VCaP (cell line): ENCODE results near the gene TMPRSS9.
A peak's percentile ranks its signal among the peaks of the same experiment; 100 is the strongest.
"Not testable (repeated sequence)": the region's sequence is repeated elsewhere in the genome, so short reads cannot be mapped to it uniquely, and the experiment has no call there.

ENCODE experiments used
- H3K27ac ChIP-seq: fragments of 450-650 bp; 2 replicates; pipeline ENCODE4 v1.5.1; 2017
- TF ChIP-seq, protein P1 (sequence below): fragments of 450-650 bp; conservative IDR thresholded peaks from 2 replicates; pipeline ENCODE4 v1.5.1; 2017; ENCODE audit warnings: mild to moderate bottlenecking, moderate library complexity

TMPRSS9 gene

DNA sequence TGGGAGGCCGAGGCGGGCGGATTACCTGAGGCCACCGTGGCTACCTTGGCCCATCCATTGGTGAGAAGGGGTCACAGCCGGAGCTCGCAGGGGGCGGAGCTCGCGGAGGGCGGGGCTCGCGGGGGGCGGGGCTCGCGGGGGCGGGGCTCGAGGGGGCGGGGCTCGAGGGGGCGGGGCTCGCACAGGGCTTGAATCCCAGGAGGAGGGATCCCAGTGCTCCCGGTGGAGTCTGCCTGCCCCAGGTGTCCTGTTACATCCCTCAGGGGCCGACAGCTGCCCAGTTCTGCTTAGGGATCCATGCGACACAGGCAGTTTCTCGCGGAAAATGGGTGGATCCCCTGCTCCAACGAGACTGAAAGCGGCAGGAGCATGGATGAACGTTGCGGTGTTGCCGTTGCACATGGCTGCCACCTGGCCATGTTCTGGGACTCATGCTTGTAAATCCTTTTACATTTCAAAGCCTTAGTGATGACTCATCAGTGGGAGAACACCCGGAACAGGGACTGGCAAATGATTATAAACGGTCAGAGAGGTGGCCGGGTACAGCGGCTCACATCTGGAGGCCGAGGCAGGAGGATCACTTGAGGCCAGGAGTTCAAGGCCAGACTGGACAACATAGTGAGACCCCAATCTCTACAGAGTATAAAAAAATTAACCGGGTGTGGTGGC, 25.1 kb downstream of the TMPRSS9 start:
- peak overlapping the region; percentile 54 for H3K27ac ChIP-seq
- TF ChIP-seq, protein P1, sequence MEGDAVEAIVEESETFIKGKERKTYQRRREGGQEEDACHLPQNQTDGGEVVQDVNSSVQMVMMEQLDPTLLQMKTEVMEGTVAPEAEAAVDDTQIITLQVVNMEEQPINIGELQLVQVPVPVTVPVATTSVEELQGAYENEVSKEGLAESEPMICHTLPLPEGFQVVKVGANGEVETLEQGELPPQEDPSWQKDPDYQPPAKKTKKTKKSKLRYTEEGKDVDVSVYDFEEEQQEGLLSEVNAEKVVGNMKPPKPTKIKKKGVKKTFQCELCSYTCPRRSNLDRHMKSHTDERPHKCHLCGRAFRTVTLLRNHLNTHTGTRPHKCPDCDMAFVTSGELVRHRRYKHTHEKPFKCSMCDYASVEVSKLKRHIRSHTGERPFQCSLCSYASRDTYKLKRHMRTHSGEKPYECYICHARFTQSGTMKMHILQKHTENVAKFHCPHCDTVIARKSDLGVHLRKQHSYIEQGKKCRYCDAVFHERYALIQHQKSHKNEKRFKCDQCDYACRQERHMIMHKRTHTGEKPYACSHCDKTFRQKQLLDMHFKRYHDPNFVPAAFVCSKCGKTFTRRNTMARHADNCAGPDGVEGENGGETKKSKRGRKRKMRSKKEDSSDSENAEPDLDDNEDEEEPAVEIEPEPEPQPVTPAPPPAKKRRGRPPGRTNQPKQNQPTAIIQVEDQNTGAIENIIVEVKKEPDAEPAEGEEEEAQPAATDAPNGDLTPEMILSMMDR, result no peak

DNA sequence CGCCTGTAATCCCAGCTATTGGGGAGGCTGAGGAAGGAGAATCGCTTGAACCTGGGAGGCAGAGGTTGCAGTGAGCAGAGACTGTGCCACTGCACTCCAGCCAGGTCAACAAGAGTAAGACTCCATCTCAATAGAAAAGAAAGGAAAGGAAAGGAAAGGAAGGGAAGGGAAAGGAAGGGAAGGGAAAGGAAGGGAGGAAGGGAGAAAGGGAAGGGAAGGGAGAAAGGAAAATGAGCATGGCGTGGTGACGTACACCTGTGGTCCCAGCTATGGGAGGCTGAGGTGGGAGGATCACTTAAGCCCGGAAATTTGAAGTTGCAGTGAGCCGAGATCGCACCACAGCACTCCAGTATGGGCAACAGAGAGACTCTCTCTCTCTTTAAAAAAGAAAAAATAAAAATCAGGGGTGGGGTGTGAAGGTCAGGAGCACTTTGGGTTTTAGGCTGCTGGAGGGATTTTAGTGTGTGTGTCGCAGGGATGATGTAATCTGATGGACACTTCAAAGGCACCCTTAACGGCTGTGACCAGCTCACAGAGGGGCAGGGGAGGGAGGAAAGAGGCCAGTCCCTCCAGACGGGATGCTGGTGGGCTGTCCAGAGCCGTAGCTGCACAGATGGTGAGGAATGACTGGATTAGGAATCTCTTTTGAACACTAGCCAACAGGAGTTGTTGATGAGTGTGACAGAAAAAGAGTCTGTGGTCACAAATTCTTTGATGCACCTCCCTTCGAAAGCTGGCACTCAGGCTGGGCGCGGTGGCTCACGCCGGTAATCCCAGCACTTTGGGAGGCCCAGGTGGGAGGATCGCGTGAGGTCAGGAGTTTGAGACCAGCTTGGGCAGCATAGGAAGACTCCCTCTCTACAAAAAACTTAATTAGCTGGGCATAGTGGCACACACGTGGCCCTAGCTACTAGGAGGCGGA, 27.6 kb downstream of the TMPRSS9 start:
- TF ChIP-seq, protein P1, result no peak

DNA sequence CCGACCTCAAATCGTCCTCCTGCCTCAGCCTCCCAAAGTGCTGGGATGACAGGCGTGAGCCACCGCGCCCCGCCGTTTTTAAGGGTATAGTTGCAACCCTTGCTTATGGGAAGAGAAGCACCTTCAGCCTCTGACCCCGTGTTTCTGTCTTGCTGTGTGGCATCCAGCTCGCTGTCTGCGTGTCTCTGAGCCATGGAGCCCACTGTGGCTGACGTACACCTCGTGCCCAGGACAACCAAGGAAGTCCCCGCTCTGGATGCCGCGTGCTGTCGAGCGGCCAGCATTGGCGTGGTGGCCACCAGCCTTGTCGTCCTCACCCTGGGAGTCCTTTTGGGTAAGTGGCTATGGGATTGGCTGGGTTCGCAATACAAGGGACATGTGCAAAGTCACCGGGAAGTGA, 29.5 kb downstream of the TMPRSS9 start:
- TF ChIP-seq, protein P1, result no peak
- H3K27ac ChIP-seq, result no peak overlapping the region

More for the DNA sequence above, 27.6 kb downstream of the TMPRSS9 start:
- H3K27ac ChIP-seq, result no peak overlapping the region

DNA sequence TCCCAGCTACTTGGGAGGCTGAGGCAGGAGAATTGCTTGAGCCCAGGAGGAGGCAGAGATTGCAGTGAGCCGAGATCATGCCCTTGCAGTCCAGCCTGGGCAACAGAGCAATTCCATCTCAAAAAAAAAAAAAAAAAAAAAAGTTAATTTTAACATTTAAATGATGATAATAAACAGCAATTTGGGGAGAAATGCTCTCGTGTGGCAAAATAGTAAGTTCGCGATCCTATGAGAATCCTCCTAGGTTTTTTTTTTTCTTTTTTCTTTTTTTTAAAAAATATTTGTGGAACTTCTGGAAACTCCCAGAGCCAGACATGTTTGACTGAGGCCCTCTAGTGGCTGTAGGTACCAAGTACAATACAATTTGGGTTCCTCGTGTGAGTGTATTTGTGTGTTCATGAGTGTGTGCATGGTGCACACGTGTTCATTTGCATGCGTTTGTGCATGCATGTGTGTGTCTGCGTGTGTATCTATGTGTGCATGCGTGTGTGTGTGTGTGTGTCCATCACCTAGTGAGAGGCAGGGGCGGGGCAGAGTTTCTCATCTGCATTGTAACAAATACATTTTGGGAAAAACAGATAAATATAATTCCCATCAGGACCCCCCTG, 31.2 kb downstream of the TMPRSS9 start:
- H3K27ac ChIP-seq, result no peak overlapping the region
- TF ChIP-seq, protein P1, result peak; percentile 84

DNA sequence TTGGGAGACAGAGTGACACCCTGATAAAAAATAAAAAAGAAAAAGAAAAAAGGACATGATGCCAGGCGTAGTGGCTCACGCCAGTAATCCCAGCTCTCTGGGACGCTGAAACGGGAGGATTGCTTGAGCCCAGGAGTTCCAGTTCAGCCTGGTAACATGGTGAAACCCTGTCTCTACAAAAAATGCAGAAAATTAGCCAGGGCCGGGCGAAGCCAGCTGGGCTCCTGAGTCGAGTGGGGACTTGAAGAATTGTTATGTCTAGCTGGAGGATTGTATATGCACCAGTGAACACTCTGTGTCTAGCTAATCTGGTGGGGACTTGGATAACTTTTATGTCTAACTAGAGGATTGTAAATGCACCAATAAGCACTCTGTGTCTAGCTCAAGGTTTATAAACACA, 32.3 kb downstream of the TMPRSS9 start:
- TF ChIP-seq, protein P1, result no peak
- H3K27ac ChIP-seq, result no peak overlapping the region

DNA sequence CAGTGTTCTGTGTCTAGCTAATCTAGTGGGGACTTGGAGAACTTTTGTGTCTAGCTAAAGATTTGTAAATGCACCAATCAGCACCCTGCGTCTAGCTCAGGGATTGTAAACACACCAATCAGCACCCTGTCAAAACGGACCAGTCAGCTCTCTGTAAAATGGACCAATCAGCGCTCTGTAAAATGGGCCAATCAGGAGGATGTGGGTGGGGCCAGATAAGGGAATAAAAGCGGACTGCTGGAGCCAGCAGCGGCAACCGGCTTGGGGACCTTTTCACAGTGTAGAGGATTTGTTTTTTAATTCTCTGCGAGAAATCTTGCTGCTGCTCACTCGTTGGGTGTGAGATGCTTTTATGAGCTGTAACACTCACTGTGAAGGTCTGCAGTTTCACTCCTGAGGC, 32.8 kb downstream of the TMPRSS9 start:
- H3K27ac ChIP-seq, result not testable (repeated sequence)

DNA sequence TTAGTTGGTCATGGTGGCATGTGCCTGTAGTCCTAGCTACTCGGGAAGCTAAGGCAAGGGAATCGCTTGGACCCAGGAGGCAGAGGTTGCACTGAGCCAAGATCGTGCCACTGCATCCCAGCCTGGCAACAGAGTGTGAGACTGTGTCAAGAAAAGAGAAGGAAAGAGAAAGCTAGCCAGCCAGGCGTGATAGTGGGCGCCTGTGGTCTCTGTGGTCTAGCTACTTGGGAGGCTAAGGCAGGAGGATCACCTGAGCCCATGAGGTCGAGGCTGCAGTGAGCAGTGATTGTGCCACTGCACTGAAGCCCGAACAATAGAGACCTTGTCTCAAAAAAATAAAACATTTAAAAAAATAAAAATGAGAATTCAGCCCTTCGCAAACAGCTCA, 34.0 kb downstream of the TMPRSS9 start:
- TF ChIP-seq, protein P1, result no peak
- no peak overlapping the region for H3K27ac ChIP-seq
